Endodermal cell (in vitro differentiated cells): Measurements from ENCODE around the gene ADISSP. TPM values are rescaled to one million over a fixed set of nuclear protein-coding genes. Genes with fewer than 3 reads are reported as not detected.

Experiments
- DNase-seq: peaks from one replicate; pipeline ENCODE4 v3.0.0-alpha.2; 2017
- H3K27ac ChIP-seq: 2 replicates; pipeline ENCODE4 v1.5.1; 2013; ENCODE audit warnings: mild to moderate bottlenecking, low read depth, low read length, moderate library complexity
- H3K27me3 ChIP-seq: 2 replicates; pipeline ENCODE4 v1.6.1; 2013; ENCODE audit warnings: mild to moderate bottlenecking, low read length, moderate library complexity; ENCODE audit not compliant: insufficient read depth, control insufficient read depth, poor library complexity, severe bottlenecking
- H3K36me3 ChIP-seq: 2 replicates; pipeline ENCODE4 v1.7.0; 2013; ENCODE audit warnings: mild to moderate bottlenecking, low read length, moderate library complexity; ENCODE audit not compliant: control insufficient read depth, insufficient read depth
- H3K4me1 ChIP-seq: one replicate; pipeline ENCODE4 v1.7.0; 2013; ENCODE audit warnings: low read length; ENCODE audit not compliant: control insufficient read depth, insufficient read depth
- H3K4me3 ChIP-seq: 2 replicates; pipeline ENCODE4 v1.5.1; 2013; ENCODE audit warnings: mild to moderate bottlenecking, low read length, moderate library complexity
- H3K9ac ChIP-seq: 2 replicates; pipeline ENCODE4 v1.6.1; 2013; ENCODE audit warnings: mild to moderate bottlenecking, low read length, moderate library complexity; ENCODE audit not compliant: poor library complexity, severe bottlenecking; ENCODE audit errors: extremely low read depth
- H3K9me3 ChIP-seq: 2 replicates; pipeline ENCODE4 v1.6.1; 2013; ENCODE audit warnings: mild to moderate bottlenecking, low read length, moderate library complexity; ENCODE audit not compliant: control insufficient read depth
- H3K27ac Mint-ChIP-seq: 2 replicates; pipeline ENCODE4 v1.8.0; 2020; ENCODE audit warnings: mixed read lengths
- H3K27me3 Mint-ChIP-seq: 2 replicates; pipeline ENCODE4 v1.8.0; 2021; ENCODE audit warnings: mild to moderate bottlenecking, mixed read lengths; ENCODE audit not compliant: insufficient read depth
- H3K36me3 Mint-ChIP-seq: 2 replicates; pipeline ENCODE4 v1.8.0; 2020; ENCODE audit warnings: low read depth, mixed read lengths
- H3K4me1 Mint-ChIP-seq: 2 replicates; pipeline ENCODE4 v1.8.0; 2020; ENCODE audit warnings: mixed read lengths
- H3K4me3 Mint-ChIP-seq: 2 replicates; pipeline ENCODE4 v1.8.0; 2020; ENCODE audit warnings: mild to moderate bottlenecking, moderate library complexity, mixed read lengths
- H3K9me3 Mint-ChIP-seq: 2 replicates; pipeline ENCODE4 v1.8.0; 2020; ENCODE audit warnings: mild to moderate bottlenecking, mixed read lengths
- WGBS, 2 experiments: methylation state at CpG; one replicate each; pipeline versions ENCODE4 v1.1.5 to v1.1.7; 2013; ENCODE audit warnings: missing lambda C conversion rate in 2 of 2, mixed read lengths in 1 of 2; ENCODE audit not compliant: insufficient coverage in 1 of 2, insufficient read length in 1 of 2; 5-methylcytosine and 5-hydroxymethylcytosine counted together
- total RNA-seq, 2 donors: library from RNA; stranded (reverse); fragmentation: NEBNext Ultra II Directional in 1 of 2; extraction: Animal tissue kit (Norgen Biotek cat#: 25700) in 1 of 2; gene quantifications; 2 replicates in 1 of 2; 3 replicates in 1 of 2; pipeline ENCODE4 v1.2.1, GENCODE V29; 2021
- TF ChIP-seq, protein P1 (sequence below): fragments of 200-600 bp; sonication (generic); conservative IDR thresholded peaks from 2 replicates; pipeline ENCODE4 v1.5.0; 2021; ENCODE audit warnings: antibody characterized with exemption, mild to moderate bottlenecking

ADISSP gene
- total RNA-seq, 2 donors from 2014 or later = 38.8 to 43.3 TPM

DNA sequence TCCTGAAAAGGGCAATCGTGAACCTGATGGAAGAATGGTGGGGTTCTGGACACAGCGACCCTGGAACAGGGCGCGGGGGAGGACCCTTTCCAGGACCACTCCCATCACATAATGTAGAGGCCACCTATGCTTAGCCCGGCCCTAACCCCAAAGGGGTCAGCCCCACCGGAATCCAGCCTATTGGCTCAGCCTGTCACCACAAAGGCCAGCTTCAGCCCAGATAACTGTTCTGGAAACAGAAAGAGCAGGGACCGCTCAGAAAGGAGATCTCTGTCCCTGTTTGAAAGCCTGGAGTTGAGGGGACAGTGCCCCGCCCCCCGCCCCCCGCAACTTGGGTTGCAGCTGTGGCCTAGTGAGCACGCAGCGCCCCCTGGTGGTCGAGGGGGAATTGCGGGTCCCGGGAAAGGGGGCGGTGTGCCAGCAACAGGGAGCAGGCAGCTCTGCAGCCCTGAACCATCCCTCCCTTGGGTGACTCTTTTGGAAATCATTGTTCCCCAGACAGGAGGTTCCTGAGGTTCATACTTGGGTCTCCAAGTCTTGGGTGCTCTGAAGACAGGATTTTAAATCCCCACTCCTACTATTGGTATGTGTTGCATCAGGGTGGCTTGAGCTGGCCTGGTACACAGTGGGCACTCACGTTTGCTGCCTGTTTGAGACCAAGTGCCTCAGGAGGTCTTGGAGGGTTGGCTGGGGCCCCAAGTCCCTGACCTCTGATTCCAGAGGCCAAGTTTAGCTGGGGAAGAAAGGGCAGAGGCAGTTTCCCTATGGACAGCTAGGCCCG, 56.7 kb downstream of the ADISSP start:
- Mint-ChIP-seq H3K4me1 (no peaks in the 10 kb centered on the region), H3K9me3 (no peaks in the 10 kb centered on the region), H3K4me3 (no peak overlapping the region), H3K27ac (no peak overlapping the region), H3K36me3 (no peaks in the 10 kb centered on the region), H3K27me3 (no peaks in the 10 kb centered on the region)
- Histone ChIP-seq H3K9ac (no peak overlapping the region), H3K4me3 (no peak overlapping the region), H3K36me3 (no peaks in the 10 kb centered on the region), H3K4me1 (no peaks in the 10 kb centered on the region), H3K27me3 (no peaks in the 10 kb centered on the region), H3K27ac (no peak overlapping the region), H3K9me3 (no peaks in the 10 kb centered on the region)
- 35 to 52% methylated on average over 13 to 18 of the region's 18 CpGs for WGBS, 2 experiments
- peak; percentile 96 for DNase-seq
- TF ChIP-seq, protein P1, sequence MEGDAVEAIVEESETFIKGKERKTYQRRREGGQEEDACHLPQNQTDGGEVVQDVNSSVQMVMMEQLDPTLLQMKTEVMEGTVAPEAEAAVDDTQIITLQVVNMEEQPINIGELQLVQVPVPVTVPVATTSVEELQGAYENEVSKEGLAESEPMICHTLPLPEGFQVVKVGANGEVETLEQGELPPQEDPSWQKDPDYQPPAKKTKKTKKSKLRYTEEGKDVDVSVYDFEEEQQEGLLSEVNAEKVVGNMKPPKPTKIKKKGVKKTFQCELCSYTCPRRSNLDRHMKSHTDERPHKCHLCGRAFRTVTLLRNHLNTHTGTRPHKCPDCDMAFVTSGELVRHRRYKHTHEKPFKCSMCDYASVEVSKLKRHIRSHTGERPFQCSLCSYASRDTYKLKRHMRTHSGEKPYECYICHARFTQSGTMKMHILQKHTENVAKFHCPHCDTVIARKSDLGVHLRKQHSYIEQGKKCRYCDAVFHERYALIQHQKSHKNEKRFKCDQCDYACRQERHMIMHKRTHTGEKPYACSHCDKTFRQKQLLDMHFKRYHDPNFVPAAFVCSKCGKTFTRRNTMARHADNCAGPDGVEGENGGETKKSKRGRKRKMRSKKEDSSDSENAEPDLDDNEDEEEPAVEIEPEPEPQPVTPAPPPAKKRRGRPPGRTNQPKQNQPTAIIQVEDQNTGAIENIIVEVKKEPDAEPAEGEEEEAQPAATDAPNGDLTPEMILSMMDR = peak; percentile 98

DNA sequence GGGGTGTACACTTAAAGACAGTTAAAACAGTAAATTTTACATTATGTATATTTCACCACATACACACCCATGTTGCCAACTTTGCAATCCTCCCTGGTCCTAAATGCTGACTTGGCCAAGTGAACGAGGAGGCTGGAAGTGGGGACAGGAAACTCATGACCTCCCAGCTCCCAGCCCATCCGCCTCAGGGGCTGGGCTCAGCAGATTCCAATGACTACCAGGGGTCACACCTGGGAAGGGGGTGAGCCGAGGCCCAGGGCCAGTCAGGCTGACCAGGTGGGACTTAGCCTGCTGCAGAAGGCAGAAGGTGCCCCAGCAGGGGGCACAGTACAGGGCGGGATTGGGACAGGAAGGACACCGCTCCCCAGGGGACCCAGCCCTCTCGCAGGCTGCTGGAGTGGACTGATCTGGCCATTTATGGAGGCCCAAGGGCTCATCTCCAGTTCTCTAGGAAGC, 57.5 kb downstream of the ADISSP start:
- H3K27ac ChIP-seq = no peak overlapping the region
- no peaks in the 10 kb centered on the region for H3K4me1 ChIP-seq
- DNase-seq = peak; percentile 45
- H3K9ac ChIP-seq = no peak overlapping the region
- TF ChIP-seq, protein P1 = no peak
- Mint-ChIP-seq H3K27me3 (no peaks in the 10 kb centered on the region), H3K27ac (no peak overlapping the region), H3K9me3 (no peaks in the 10 kb centered on the region), H3K36me3 (no peaks in the 10 kb centered on the region), H3K4me1 (no peaks in the 10 kb centered on the region), H3K4me3 (no peak overlapping the region)
- WGBS, 2 experiments = 83 to 92% methylated on average over 2 to 6 of the region's 6 CpGs
- no peak overlapping the region for H3K4me3 ChIP-seq
- H3K36me3 ChIP-seq = no peaks in the 10 kb centered on the region
- no peaks in the 10 kb centered on the region for H3K27me3 ChIP-seq
- no peaks in the 10 kb centered on the region for H3K9me3 ChIP-seq

DNA sequence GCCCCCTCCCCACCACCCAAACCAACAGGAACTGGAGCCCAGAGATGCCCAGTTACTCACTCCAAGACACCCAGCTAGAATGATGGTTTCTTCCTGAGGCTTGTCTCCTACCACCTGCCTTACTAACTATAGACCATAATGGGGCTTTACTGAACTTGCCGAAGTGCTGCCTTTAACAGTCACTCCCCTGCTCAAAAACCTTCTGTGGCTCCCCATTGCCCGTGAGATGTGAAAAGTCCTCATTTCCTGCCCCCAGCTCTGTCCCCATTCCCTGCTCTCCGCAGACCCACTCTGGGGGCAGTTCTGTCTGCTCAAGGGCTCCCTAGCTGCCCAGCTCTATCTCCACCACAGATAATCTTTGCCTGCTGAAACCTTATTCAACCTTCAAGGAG, 60.0 kb downstream of the ADISSP start:
- DNase-seq = no peak
- Histone ChIP-seq H3K27me3 (no peaks in the 10 kb centered on the region), H3K4me1 (no peaks in the 10 kb centered on the region), H3K9ac (no peak overlapping the region), H3K4me3 (no peak overlapping the region), H3K27ac (no peak overlapping the region), H3K36me3 (no peaks in the 10 kb centered on the region), H3K9me3 (no peaks in the 10 kb centered on the region)
- peaks cover 2% of the 10 kb centered on the region for H3K27me3 Mint-ChIP-seq
- H3K4me1 Mint-ChIP-seq = no peaks in the 10 kb centered on the region
- H3K9me3 Mint-ChIP-seq = no peaks in the 10 kb centered on the region
- WGBS, 2 experiments = 89 to 96% methylated on average over 3 of the region's 3 CpGs
- no peak overlapping the region for H3K4me3 Mint-ChIP-seq
- no peaks in the 10 kb centered on the region for H3K36me3 Mint-ChIP-seq
- TF ChIP-seq, protein P1 = no peak
- H3K27ac Mint-ChIP-seq = no peak overlapping the region
